ELF-1 (cell line): ENCODE measurements around the gene HMGXB4.

ENCODE experiments used
- DNase-seq: peaks from one replicate; pipeline ENCODE4 v3.0.0-alpha.2; 2016; ENCODE audit warnings: low read depth, low spot score

The HMGXB4 gene

GRCh38 chr22:35257002-35257320 is 332 bp upstream of the HMGXB4 start:
- DNase-seq, result no peak

- DNase-seq, result peak; percentile 78
Observed at GRCh38 chr22:35258191-35258988, 1.1 kb downstream of the HMGXB4 start.

- DNase-seq, result no peak
Observed at GRCh38 chr22:35264986-35265385, 7.7 kb downstream of the HMGXB4 start.

- no peak for DNase-seq
Observed at GRCh38 chr22:35266277-35266676, 9.0 kb downstream of the HMGXB4 start.

GRCh38 chr22:35269630-35270029 is 12.3 kb downstream of the HMGXB4 start:
- no peak for DNase-seq

GRCh38 chr22:35274154-35274871 is 17.0 kb downstream of the HMGXB4 start:
- DNase-seq, result no peak

- no peak for DNase-seq
Observed at GRCh38 chr22:35275580-35275979, 18.3 kb downstream of the HMGXB4 start.

GRCh38 chr22:35276019-35276418 is 18.7 kb downstream of the HMGXB4 start:
- no peak for DNase-seq

GRCh38 chr22:35288116-35288515 is 30.8 kb downstream of the HMGXB4 start:
- no peak for DNase-seq

- DNase-seq, result no peak
Observed at GRCh38 chr22:35292786-35293185, 35.5 kb downstream of the HMGXB4 start.

- no peak for DNase-seq
Observed at GRCh38 chr22:35296051-35296450, 38.8 kb downstream of the HMGXB4 start.

GRCh38 chr22:35299217-35299672 is 42.0 kb downstream of the HMGXB4 start:
- DNase-seq, result no peak

- DNase-seq, result peak; percentile 99
Observed at GRCh38 chr22:35299673-35300499, 42.6 kb downstream of the HMGXB4 start, which contains the start of gene TOM1. Gene TOM1 (plus strand): TSS chr22:35299894. CDS start chr22:35299929, 35 bp downstream.

GRCh38 chr22:35301372-35301874 is 44.1 kb downstream of the HMGXB4 start:
- peak; percentile 32 for DNase-seq

GRCh38 chr22:35303029-35303624 is 45.8 kb downstream of the HMGXB4 start:
- no peak for DNase-seq

GRCh38 chr22:35305525-35306070 is 48.3 kb downstream of the HMGXB4 start:
- DNase-seq, result no peak

- peak; percentile 33 for DNase-seq
Observed at GRCh38 chr22:35306350-35306967, 49.2 kb downstream of the HMGXB4 start.

GRCh38 chr22:35307372-35307771 is 50.1 kb downstream of the HMGXB4 start:
- no peak for DNase-seq

GRCh38 chr22:35307892-35308291 is 50.6 kb downstream of the HMGXB4 start:
- no peak for DNase-seq

- DNase-seq, result no peak
Observed at GRCh38 chr22:35308480-35309021, 51.3 kb downstream of the HMGXB4 start.
